K562 (cell line): ENCODE data around the gene SEMA4F. TPM values are rescaled to one million over a fixed set of nuclear protein-coding genes. Genes with fewer than 3 reads are reported as not detected.
A peak's percentile ranks its signal among the peaks of the same experiment; 100 is the strongest.

Experiments
- E4F1 ChIP-seq: fragments of 250-450 bp; sonication (Bioruptor Pico); IDR thresholded peaks from 2 replicates; pipeline ENCODE4 v1.5.0; 2021; ENCODE audit warnings: mild to moderate bottlenecking, borderline replicate concordance
- HMG20B ChIP-seq: fragments of 250-450 bp; sonication (Bioruptor Pico); IDR thresholded peaks from 2 replicates; pipeline ENCODE4 v1.5.0; 2021; ENCODE audit warnings: mild to moderate bottlenecking
- KDM1A ChIP-seq, 2 experiments: fragments of 450-650 bp; IDR thresholded peaks; 2 replicates each; pipeline ENCODE4 v1.6.1; 2016; ENCODE audit warnings: mild to moderate bottlenecking in 2 of 2
- MLX ChIP-seq, 2 experiments: fragments of 450-650 bp in 1 of 2; sonication (generic) in 1 of 2; formaldehyde crosslinking; conservative IDR thresholded peaks; 2 replicates each; pipeline versions ENCODE4 v1.4.0 to v1.8.1; 2020 to 2022; ENCODE audit warnings: mild to moderate bottlenecking in 1 of 2, missing genetic modification reagents in 1 of 2
- POLR3G ChIP-seq: IDR thresholded peaks from 2 replicates; pipeline ENCODE4 v1.6.1; 2011; ENCODE audit not compliant: insufficient read length, insufficient replicate concordance; ENCODE audit errors: extremely low read depth
- SRSF3 ChIP-seq: fragments of 200-400 bp; formaldehyde crosslinking; IDR thresholded peaks from 2 replicates; pipeline ENCODE4 v1.6.1; 2016; ENCODE audit warnings: mild to moderate bottlenecking, low read length, moderate library complexity; ENCODE audit not compliant: insufficient read depth
- THRA ChIP-seq: fragments of 450-650 bp; IDR thresholded peaks from 2 replicates; pipeline ENCODE4 v1.6.1; 2017; ENCODE audit warnings: mild to moderate bottlenecking, moderate library complexity
- ZC3H11A ChIP-seq: IDR thresholded peaks from 2 replicates; pipeline ENCODE4 v1.6.1; 2012; ENCODE audit warnings: low read depth, low read length, improper control_type of control experiment
- ZNF347 ChIP-seq: fragments of 450-650 bp; formaldehyde crosslinking; IDR thresholded peaks from 2 replicates; pipeline ENCODE4 v1.4.0; 2020; ENCODE audit warnings: low read depth, mild to moderate bottlenecking, moderate library complexity
- ZSCAN32 ChIP-seq: fragments of 450-650 bp; formaldehyde crosslinking; IDR thresholded peaks from 2 replicates; pipeline ENCODE4 v1.4.0; 2020; ENCODE audit warnings: mild to moderate bottlenecking, moderate library complexity
- polyA plus RNA-seq, 8 experiments: library from polyadenylated mRNA; depleted of rRNA in 4 of 8; stranded (reverse) in 5 of 8; unstranded in 3 of 8; fragments of >200 nt; fragmentation: Nextera tagmentation in 2 of 8; fragmentation: Illumina TruSeq in 1 of 8; extraction: Ambion mirVana in 2 of 8; extraction: Trizol in 1 of 8; gene quantifications; 2 replicates each; pipeline versions ENCODE4 v1.2.1 to v1.2.3, GENCODE V29; 2011 to 2014; ENCODE audit warnings: inconsistent platforms in 1 of 8, missing spikeins in 1 of 8
- total RNA-seq, 7 experiments: library from RNA; depleted of rRNA in 6 of 7; stranded (reverse); fragments of >200 nt in 6 of 7; fragmentation: Illumina TruSeq in 2 of 7; extraction: Trizol in 2 of 7; gene quantifications; 2 replicates each; pipeline versions ENCODE4 v1.2.1 to v1.2.3, GENCODE V29; 2011 to 2021; ENCODE audit warnings: low replicate concordance in 1 of 7
- TF ChIP-seq, protein P1 (sequence below): fragments of 450-650 bp; IDR thresholded peaks from 2 replicates; pipeline ENCODE4 v1.6.1; 2016; ENCODE audit warnings: mild to moderate bottlenecking, moderate library complexity

The SEMA4F gene
- total and polyA plus RNA-seq, 9 of the 15 experiments (the other 6 are each of a cell fraction or from before 2014, with no cell fraction given) = 0.08 to 1.6 (median 0.33) TPM

DNA sequence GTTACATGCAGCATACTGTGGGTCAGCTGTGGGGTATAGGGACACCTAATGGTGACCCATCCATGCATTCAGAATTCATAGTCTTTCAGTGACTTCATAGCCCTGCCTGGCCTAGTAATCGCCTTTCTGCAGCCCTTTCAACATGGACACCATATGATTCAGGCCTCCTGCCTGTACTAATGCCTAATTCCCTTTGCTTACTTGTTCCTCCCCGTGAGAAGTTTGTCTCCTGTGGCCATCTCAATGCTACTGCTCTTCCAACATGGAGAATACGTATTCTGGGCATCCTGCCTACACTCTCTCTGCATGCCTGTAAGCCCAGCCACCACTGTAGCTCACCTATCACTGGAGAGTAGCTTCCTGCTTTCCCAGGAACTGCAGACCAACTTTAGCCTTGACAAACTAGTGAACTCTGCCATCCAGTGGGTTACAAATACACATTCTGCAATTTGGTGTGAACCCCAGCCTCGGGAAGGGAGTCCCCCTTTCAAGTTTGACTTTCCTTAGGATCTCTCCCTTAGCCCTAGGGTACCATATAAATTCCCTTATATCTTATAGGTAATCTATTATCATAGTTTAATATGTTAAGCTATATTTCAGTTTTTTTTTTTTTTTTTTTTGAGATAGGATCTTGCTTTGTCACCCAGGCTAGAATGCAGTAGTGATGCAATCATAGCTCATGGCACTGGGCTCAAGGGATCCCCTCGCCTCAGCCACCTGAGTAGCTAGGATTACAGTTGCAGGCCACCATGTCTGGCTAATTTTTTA lies 28.2 kb upstream of the SEMA4F start (continued):
- no peak for TF ChIP-seq E4F1 (CRISPR knock-in tag)
- TF ChIP-seq POLR3G = no peak
- no peak for TF ChIP-seq SRSF3
- no peak for TF ChIP-seq HMG20B (CRISPR knock-in tag)
- TF ChIP-seq, protein P1, sequence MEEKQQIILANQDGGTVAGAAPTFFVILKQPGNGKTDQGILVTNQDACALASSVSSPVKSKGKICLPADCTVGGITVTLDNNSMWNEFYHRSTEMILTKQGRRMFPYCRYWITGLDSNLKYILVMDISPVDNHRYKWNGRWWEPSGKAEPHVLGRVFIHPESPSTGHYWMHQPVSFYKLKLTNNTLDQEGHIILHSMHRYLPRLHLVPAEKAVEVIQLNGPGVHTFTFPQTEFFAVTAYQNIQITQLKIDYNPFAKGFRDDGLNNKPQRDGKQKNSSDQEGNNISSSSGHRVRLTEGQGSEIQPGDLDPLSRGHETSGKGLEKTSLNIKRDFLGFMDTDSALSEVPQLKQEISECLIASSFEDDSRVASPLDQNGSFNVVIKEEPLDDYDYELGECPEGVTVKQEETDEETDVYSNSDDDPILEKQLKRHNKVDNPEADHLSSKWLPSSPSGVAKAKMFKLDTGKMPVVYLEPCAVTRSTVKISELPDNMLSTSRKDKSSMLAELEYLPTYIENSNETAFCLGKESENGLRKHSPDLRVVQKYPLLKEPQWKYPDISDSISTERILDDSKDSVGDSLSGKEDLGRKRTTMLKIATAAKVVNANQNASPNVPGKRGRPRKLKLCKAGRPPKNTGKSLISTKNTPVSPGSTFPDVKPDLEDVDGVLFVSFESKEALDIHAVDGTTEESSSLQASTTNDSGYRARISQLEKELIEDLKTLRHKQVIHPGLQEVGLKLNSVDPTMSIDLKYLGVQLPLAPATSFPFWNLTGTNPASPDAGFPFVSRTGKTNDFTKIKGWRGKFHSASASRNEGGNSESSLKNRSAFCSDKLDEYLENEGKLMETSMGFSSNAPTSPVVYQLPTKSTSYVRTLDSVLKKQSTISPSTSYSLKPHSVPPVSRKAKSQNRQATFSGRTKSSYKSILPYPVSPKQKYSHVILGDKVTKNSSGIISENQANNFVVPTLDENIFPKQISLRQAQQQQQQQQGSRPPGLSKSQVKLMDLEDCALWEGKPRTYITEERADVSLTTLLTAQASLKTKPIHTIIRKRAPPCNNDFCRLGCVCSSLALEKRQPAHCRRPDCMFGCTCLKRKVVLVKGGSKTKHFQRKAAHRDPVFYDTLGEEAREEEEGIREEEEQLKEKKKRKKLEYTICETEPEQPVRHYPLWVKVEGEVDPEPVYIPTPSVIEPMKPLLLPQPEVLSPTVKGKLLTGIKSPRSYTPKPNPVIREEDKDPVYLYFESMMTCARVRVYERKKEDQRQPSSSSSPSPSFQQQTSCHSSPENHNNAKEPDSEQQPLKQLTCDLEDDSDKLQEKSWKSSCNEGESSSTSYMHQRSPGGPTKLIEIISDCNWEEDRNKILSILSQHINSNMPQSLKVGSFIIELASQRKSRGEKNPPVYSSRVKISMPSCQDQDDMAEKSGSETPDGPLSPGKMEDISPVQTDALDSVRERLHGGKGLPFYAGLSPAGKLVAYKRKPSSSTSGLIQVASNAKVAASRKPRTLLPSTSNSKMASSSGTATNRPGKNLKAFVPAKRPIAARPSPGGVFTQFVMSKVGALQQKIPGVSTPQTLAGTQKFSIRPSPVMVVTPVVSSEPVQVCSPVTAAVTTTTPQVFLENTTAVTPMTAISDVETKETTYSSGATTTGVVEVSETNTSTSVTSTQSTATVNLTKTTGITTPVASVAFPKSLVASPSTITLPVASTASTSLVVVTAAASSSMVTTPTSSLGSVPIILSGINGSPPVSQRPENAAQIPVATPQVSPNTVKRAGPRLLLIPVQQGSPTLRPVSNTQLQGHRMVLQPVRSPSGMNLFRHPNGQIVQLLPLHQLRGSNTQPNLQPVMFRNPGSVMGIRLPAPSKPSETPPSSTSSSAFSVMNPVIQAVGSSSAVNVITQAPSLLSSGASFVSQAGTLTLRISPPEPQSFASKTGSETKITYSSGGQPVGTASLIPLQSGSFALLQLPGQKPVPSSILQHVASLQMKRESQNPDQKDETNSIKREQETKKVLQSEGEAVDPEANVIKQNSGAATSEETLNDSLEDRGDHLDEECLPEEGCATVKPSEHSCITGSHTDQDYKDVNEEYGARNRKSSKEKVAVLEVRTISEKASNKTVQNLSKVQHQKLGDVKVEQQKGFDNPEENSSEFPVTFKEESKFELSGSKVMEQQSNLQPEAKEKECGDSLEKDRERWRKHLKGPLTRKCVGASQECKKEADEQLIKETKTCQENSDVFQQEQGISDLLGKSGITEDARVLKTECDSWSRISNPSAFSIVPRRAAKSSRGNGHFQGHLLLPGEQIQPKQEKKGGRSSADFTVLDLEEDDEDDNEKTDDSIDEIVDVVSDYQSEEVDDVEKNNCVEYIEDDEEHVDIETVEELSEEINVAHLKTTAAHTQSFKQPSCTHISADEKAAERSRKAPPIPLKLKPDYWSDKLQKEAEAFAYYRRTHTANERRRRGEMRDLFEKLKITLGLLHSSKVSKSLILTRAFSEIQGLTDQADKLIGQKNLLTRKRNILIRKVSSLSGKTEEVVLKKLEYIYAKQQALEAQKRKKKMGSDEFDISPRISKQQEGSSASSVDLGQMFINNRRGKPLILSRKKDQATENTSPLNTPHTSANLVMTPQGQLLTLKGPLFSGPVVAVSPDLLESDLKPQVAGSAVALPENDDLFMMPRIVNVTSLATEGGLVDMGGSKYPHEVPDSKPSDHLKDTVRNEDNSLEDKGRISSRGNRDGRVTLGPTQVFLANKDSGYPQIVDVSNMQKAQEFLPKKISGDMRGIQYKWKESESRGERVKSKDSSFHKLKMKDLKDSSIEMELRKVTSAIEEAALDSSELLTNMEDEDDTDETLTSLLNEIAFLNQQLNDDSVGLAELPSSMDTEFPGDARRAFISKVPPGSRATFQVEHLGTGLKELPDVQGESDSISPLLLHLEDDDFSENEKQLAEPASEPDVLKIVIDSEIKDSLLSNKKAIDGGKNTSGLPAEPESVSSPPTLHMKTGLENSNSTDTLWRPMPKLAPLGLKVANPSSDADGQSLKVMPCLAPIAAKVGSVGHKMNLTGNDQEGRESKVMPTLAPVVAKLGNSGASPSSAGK = peak; percentile 41
- no peak for TF ChIP-seq ZNF347 (CRISPR knock-in tag)
- TF ChIP-seq MLX (CRISPR knock-in tag; conservative IDR thresholded peaks at IDR 0.05) = no peak
- TF ChIP-seq KDM1A (IDR thresholded peaks at IDR 0.05) = no peak
- TF ChIP-seq ZC3H11A = no peak
- no peak for TF ChIP-seq ZSCAN32 (CRISPR knock-in tag)
- TF ChIP-seq THRA = no peak
